Kidney (tissue), 14 donors: ENCODE results near the gene PRRT4. TPM values are rescaled to one million over a fixed set of nuclear protein-coding genes. Genes with fewer than 3 reads are reported as not detected.

Source experiments
- DNase-seq, 5 donors: peaks; one replicate each; pipeline ENCODE4 v3.0.0-alpha.2; 2013 to 2020
- FAIRE-seq: peaks from 2 replicates; lab custom pipeline; 2012; peaks lifted over from hg19 to GRCh38; lab: Jason Lieb, UNC
- H3K27ac ChIP-seq, 2 donors: one replicate each; pipeline ENCODE4 v1.7.0; 2013; ENCODE audit warnings: low read depth in 2 of 2, low read length in 2 of 2, inconsistent platforms in 1 of 2
- H3K27me3 ChIP-seq: one replicate; pipeline ENCODE4 v1.7.1; 2013; ENCODE audit warnings: low read length, inconsistent platforms; ENCODE audit not compliant: control insufficient read depth, insufficient read depth
- H3K36me3 ChIP-seq, 3 donors: one replicate each; pipeline versions ENCODE4 v1.7.0 to v1.7.1; 2013; ENCODE audit warnings: low read length in 3 of 3, control low read depth in 1 of 3, inconsistent platforms in 1 of 3; ENCODE audit not compliant: insufficient read depth in 3 of 3, control insufficient read depth in 2 of 3
- H3K4me1 ChIP-seq, 3 donors: one replicate each; pipeline versions ENCODE4 v1.7.0 to v1.7.1; 2013; ENCODE audit warnings: low read length in 3 of 3, inconsistent platforms in 1 of 3, low read depth in 1 of 3; ENCODE audit not compliant: control insufficient read depth in 2 of 3, insufficient read depth in 2 of 3
- H3K4me3 ChIP-seq, 3 donors: one replicate each; pipeline versions ENCODE4 v1.7.0 to v1.8.1; 2013; ENCODE audit warnings: low read length in 3 of 3, control low read depth in 1 of 3, inconsistent platforms in 1 of 3
- H3K9ac ChIP-seq, 3 donors: one replicate each; pipeline versions ENCODE4 v1.7.0 to v1.7.1; 2013; ENCODE audit warnings: low read length in 3 of 3, control low read depth in 1 of 3, inconsistent platforms in 1 of 3
- H3K9me3 ChIP-seq, 3 donors: one replicate each; pipeline versions ENCODE4 v1.7.0 to v1.7.1; 2013; ENCODE audit warnings: low read length in 3 of 3, control low read depth in 1 of 3, inconsistent platforms in 1 of 3; ENCODE audit not compliant: control insufficient read depth in 2 of 3, insufficient read depth in 1 of 3
- intact Hi-C: fragments of 100-400 bp; cut with DNase I; formaldehyde crosslinking; loops from one replicate; pipeline ENCODE4 v1.11.1; 2022
- polyA plus RNA-seq: library from polyadenylated mRNA; stranded (reverse); fragments of 350-450 nt; fragmentation: Illumina TruSeq; extraction: RNeasy Lipid Tissue Mini Kit (QIAGEN cat#74804); gene quantifications from one replicate; pipeline ENCODE4 v1.2.3, GENCODE V29; 2014; ENCODE audit warnings: low read depth, low replicate concordance; ENCODE audit not compliant: insufficient read depth
- total RNA-seq: library from RNA; stranded (reverse); fragmentation: NEBNext Ultra II Directional; extraction: Animal tissue kit (Norgen Biotek cat#: 25700); gene quantifications from one replicate; pipeline ENCODE4 v1.2.1, GENCODE V29; 2021
- TF ChIP-seq, protein P1 (sequence below): IDR thresholded peaks from 3 replicates; pipeline ENCODE4 v1.5.1; 2012; ENCODE audit warnings: mild to moderate bottlenecking, moderate library complexity, borderline replicate concordance; ENCODE audit not compliant: insufficient read depth; ENCODE audit errors: extremely low read depth
- donor health status: control.
- donor health status: control.
- donor health status: control.
- donor health status: control.
- donor health status: control.
- donor health status: DM: yes; HTN: yes; CAD: no.
- donor health status: Normal renal cell carcinoma (clear cell type).

PRRT4 gene
- total and polyA plus RNA-seq, 2 donors from 2014 or later, result not detected

DNA sequence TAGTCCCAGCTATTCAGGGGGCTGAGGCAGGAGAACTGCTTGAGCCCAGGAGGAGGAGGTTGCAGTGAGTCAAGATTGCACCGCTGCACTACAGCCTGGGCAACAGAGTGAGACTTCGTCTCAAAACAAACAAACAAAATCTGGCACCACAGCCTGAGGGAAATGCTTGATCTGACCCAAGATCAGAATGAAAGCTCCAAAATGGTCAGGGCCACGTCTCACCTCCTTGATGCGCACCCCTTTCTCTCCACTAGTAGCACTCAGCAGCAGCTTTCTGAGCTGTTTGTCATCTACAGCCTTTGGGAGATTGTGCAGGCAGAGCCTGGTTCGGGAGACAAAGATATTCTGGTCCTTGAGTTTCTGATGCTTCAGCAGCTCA is 40.5 kb downstream of the PRRT4 start:
- FAIRE-seq, result no peak
- Histone ChIP-seq H3K4me3 (no peak overlapping the region), H3K27me3 (no peaks in the 10 kb centered on the region), H3K9me3 (no peaks in the 10 kb centered on the region), H3K27ac (no peak overlapping the region), H3K9ac (no peak overlapping the region), H3K36me3 (peaks cover 10 to 67% (median 48%) of the 10 kb centered on the region in 3 donors), H3K4me1 (no peaks in the 10 kb centered on the region)
- intact Hi-C loops, result no loop called here
- no peak for DNase-seq
- TF ChIP-seq, protein P1, sequence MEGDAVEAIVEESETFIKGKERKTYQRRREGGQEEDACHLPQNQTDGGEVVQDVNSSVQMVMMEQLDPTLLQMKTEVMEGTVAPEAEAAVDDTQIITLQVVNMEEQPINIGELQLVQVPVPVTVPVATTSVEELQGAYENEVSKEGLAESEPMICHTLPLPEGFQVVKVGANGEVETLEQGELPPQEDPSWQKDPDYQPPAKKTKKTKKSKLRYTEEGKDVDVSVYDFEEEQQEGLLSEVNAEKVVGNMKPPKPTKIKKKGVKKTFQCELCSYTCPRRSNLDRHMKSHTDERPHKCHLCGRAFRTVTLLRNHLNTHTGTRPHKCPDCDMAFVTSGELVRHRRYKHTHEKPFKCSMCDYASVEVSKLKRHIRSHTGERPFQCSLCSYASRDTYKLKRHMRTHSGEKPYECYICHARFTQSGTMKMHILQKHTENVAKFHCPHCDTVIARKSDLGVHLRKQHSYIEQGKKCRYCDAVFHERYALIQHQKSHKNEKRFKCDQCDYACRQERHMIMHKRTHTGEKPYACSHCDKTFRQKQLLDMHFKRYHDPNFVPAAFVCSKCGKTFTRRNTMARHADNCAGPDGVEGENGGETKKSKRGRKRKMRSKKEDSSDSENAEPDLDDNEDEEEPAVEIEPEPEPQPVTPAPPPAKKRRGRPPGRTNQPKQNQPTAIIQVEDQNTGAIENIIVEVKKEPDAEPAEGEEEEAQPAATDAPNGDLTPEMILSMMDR, result no peak

GRCh38 chr7:128318691-128319090 is 42.8 kb downstream of the PRRT4 start:
- intact Hi-C loops, result no loop called here
- H3K4me3 ChIP-seq, result no peak overlapping the region
- H3K9ac ChIP-seq, result no peak overlapping the region
- FAIRE-seq (no peak), DNase-seq (no peak)
- peaks cover 6 to 64% (median 51%) of the 10 kb centered on the region in 3 donors for H3K36me3 ChIP-seq
- no peaks in the 10 kb centered on the region for H3K4me1 ChIP-seq
- H3K27ac ChIP-seq, result no peak overlapping the region
- no peaks in the 10 kb centered on the region for H3K9me3 ChIP-seq
- no peaks in the 10 kb centered on the region for H3K27me3 ChIP-seq
- TF ChIP-seq, protein P1, result no peak

GRCh38 chr7:128311013-128311412 is 50.5 kb downstream of the PRRT4 start:
- no peak for FAIRE-seq

DNA sequence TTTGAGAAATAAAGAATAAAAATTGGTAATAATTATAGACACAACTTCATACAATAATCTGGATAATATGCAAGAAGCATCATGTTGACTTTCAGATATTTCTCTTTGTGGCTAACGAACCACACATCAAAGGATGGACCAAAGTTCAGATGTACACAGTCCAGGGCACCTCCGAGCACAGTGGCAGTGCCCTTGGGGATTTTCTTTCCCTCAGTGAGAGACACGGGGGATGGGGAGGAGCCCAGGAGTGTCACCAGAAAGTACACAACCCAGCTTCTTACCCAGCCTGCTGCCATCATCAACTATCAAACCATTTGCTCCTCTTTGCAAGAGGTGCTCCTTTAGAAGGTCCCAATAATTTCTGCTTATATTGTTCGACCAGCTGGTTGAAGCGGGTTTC is 51.0 kb downstream of the PRRT4 start:
- H3K36me3 ChIP-seq, result peaks cover 4 to 75% (median 48%) of the 10 kb centered on the region in 3 donors
- no peaks in the 10 kb centered on the region for H3K4me1 ChIP-seq
- FAIRE-seq (no peak), DNase-seq (no peak)
- H3K9me3 ChIP-seq, result no peaks in the 10 kb centered on the region
- H3K27ac ChIP-seq, result no peak overlapping the region
- no peaks in the 10 kb centered on the region for H3K27me3 ChIP-seq
- H3K9ac ChIP-seq, result no peak overlapping the region
- TF ChIP-seq, protein P1, result no peak
- intact Hi-C loops, result no loop called here
- H3K4me3 ChIP-seq, result no peak overlapping the region

More at GRCh38 chr7:128311013-128311412, 50.5 kb downstream of the PRRT4 start:
- Histone ChIP-seq H3K9me3 (no peaks in the 10 kb centered on the region), H3K4me1 (no peaks in the 10 kb centered on the region), H3K27me3 (no peaks in the 10 kb centered on the region), H3K36me3 (peaks cover 4 to 73% (median 46%) of the 10 kb centered on the region in 3 donors), H3K4me3 (no peak overlapping the region), H3K9ac (no peak overlapping the region), H3K27ac (no peak overlapping the region)
- DNase-seq, result no peak
- intact Hi-C loops, result no loop called here
- TF ChIP-seq, protein P1, result no peak
